ENCODE data around the gene PCDHGB3.
"Not testable (repeated sequence)": the region's sequence is repeated elsewhere in the genome, so short reads cannot be mapped to it uniquely, and the experiment has no call there.

Gene PCDHGB3

GRCh38 chr5:141374627-141375026 lies 4.6 kb downstream of the PCDHGB3 start:
- Mint-ChIP-seq H3K36me3 (peaks cover 16% of the 10 kb centered on the region), H3K9me3 (peaks cover 13% of the 10 kb centered on the region), H3K27me3 (peaks cover 51% of the 10 kb centered on the region), H3K4me3 (no peak overlapping the region), H3K4me1 (peaks cover 5% of the 10 kb centered on the region), H3K27ac (no peak overlapping the region)

GRCh38 chr5:141375444-141376155 lies 5.6 kb downstream of the PCDHGB3 start:
- Mint-ChIP-seq H3K27me3 (peaks cover 50% of the 10 kb centered on the region), H3K9me3 (peaks cover 13% of the 10 kb centered on the region), H3K36me3 (peaks cover 14% of the 10 kb centered on the region)
- H3K4me1 Mint-ChIP-seq, H3K4me3 Mint-ChIP-seq, H3K27ac Mint-ChIP-seq: not testable (repeated sequence)

- Mint-ChIP-seq H3K4me1 (no peaks in the 10 kb centered on the region), H3K27me3 (peaks cover 59% of the 10 kb centered on the region), H3K9me3 (peaks cover 21% of the 10 kb centered on the region), H3K4me3 (peak within 1 kb of the TSS; percentile 70), H3K27ac (no peak within 1 kb of the TSS), H3K36me3 (peaks cover 18% of the 10 kb centered on the region)
Measured at GRCh38 chr5:141382469-141383294, 12.6 kb downstream of the PCDHGB3 start, which contains the start of gene PCDHGA7. TSS of gene PCDHGA7 (plus strand) at chr5:141382742. CDS start at chr5:141382900, 158 bp downstream.

GRCh38 chr5:141383345-141383744 lies 13.3 kb downstream of the PCDHGB3 start:
- peaks cover 22% of the 10 kb centered on the region for H3K9me3 Mint-ChIP-seq
- H3K27ac Mint-ChIP-seq, result no peak overlapping the region

GRCh38 chr5:141384471-141385267 lies 14.6 kb downstream of the PCDHGB3 start:
- Mint-ChIP-seq H3K27me3 (peaks cover 63% of the 10 kb centered on the region), H3K4me1 (peaks cover 3% of the 10 kb centered on the region), H3K4me3 (no peak overlapping the region), H3K27ac (no peak overlapping the region), H3K9me3 (peaks cover 31% of the 10 kb centered on the region), H3K36me3 (peaks cover 23% of the 10 kb centered on the region)

More at GRCh38 chr5:141383345-141383744, 13.3 kb downstream of the PCDHGB3 start:
- Mint-ChIP-seq H3K4me3 (peak overlapping the region; percentile 70), H3K36me3 (peaks cover 19% of the 10 kb centered on the region), H3K27me3 (peaks cover 61% of the 10 kb centered on the region), H3K4me1 (peaks cover under 1% of the 10 kb centered on the region)

- H3K36me3 Mint-ChIP-seq, result peaks cover 27% of the 10 kb centered on the region
- peaks cover 63% of the 10 kb centered on the region for H3K27me3 Mint-ChIP-seq
- peaks cover 40% of the 10 kb centered on the region for H3K9me3 Mint-ChIP-seq
- H3K27ac Mint-ChIP-seq, H3K4me1 Mint-ChIP-seq: not testable (repeated sequence)
- peak within 1 kb of the TSS; percentile 11 for H3K4me3 Mint-ChIP-seq
Measured at GRCh38 chr5:141387557-141388311, 17.7 kb downstream of the PCDHGB3 start, which contains the start of gene PCDHGB4. TSS of gene PCDHGB4 (plus strand) at chr5:141387698. CDS start at chr5:141387885, 187 bp downstream.

- peaks cover 64% of the 10 kb centered on the region for H3K27me3 Mint-ChIP-seq
Measured at GRCh38 chr5:141388661-141389060, 18.6 kb downstream of the PCDHGB3 start.

GRCh38 chr5:141389153-141390042 lies 19.4 kb downstream of the PCDHGB3 start:
- Mint-ChIP-seq H3K9me3 (peaks cover 42% of the 10 kb centered on the region), H3K4me1 (peaks cover 3% of the 10 kb centered on the region), H3K4me3 (no peak overlapping the region), H3K27me3 (peaks cover 64% of the 10 kb centered on the region), H3K36me3 (peaks cover 28% of the 10 kb centered on the region), H3K27ac (no peak overlapping the region)

More at GRCh38 chr5:141388661-141389060, 18.6 kb downstream of the PCDHGB3 start:
- peaks cover 29% of the 10 kb centered on the region for H3K36me3 Mint-ChIP-seq
- H3K9me3 Mint-ChIP-seq, result peaks cover 40% of the 10 kb centered on the region
- no peak overlapping the region for H3K27ac Mint-ChIP-seq
- H3K4me1 Mint-ChIP-seq, result peaks cover 3% of the 10 kb centered on the region
- no peak overlapping the region for H3K4me3 Mint-ChIP-seq

GRCh38 chr5:141392429-141393198 lies 22.6 kb downstream of the PCDHGB3 start, which contains the start of gene PCDHGA8:
TSS of gene PCDHGA8 (plus strand) at chr5:141392633. CDS start at chr5:141392814, 181 bp downstream.
- no peak within 1 kb of the TSS for H3K27ac Mint-ChIP-seq
- no peak within 1 kb of the TSS for H3K4me3 Mint-ChIP-seq
- peaks cover 55% of the 10 kb centered on the region for H3K27me3 Mint-ChIP-seq

GRCh38 chr5:141393267-141393666 lies 23.2 kb downstream of the PCDHGB3 start:
- Mint-ChIP-seq H3K27ac (no peak overlapping the region), H3K36me3 (peaks cover 22% of the 10 kb centered on the region), H3K4me1 (peaks cover 3% of the 10 kb centered on the region), H3K27me3 (peaks cover 54% of the 10 kb centered on the region), H3K9me3 (peaks cover 24% of the 10 kb centered on the region), H3K4me3 (no peak overlapping the region)

More at GRCh38 chr5:141392429-141393198, 22.6 kb downstream of the PCDHGB3 start, which contains the start of gene PCDHGA8:
- H3K9me3 Mint-ChIP-seq, result peaks cover 24% of the 10 kb centered on the region
- peaks cover 3% of the 10 kb centered on the region for H3K4me1 Mint-ChIP-seq
- H3K36me3 Mint-ChIP-seq, result peaks cover 22% of the 10 kb centered on the region

- Mint-ChIP-seq H3K9me3 (peaks cover 15% of the 10 kb centered on the region), H3K36me3 (peaks cover 19% of the 10 kb centered on the region), H3K27me3 (peaks cover 53% of the 10 kb centered on the region)
- H3K27ac Mint-ChIP-seq, H3K4me1 Mint-ChIP-seq, H3K4me3 Mint-ChIP-seq: not testable (repeated sequence)
Measured at GRCh38 chr5:141394401-141395187, 24.6 kb downstream of the PCDHGB3 start.

- H3K9me3 Mint-ChIP-seq, result peaks cover 12% of the 10 kb centered on the region
- H3K4me3 Mint-ChIP-seq, result peak within 1 kb of the TSS; percentile 44
- H3K36me3 Mint-ChIP-seq, result peaks cover 19% of the 10 kb centered on the region
- not testable (repeated sequence) for H3K4me1 Mint-ChIP-seq, H3K27ac Mint-ChIP-seq
- H3K27me3 Mint-ChIP-seq, result peaks cover 49% of the 10 kb centered on the region
Measured at GRCh38 chr5:141397756-141398551, 27.9 kb downstream of the PCDHGB3 start, which contains the start of gene PCDHGB5. TSS of gene PCDHGB5 (plus strand) at chr5:141397947. CDS start at chr5:141398128, 181 bp downstream.

Data from activated naive CD4-positive, alpha-beta T cell treated with anti-CD3 and anti-CD28 coated beads, Interleukin-2, amount 50 U/mL, for 24 hours (primary cell).